Measurements from ENCODE around the gene FBXL15. TPM values are rescaled to one million over a fixed set of nuclear protein-coding genes. Genes with fewer than 3 reads are reported as not detected.
A peak's percentile ranks its signal among the peaks of the same experiment; 100 is the strongest.

FBXL15 gene
- total RNA-seq, 1 donor from 2014 or later: 9.8 TPM

- Mint-ChIP-seq H3K4me1 (ENCODE audit: unreplicated experiment) (peaks cover 18% of the 10 kb centered on the region), H3K27ac (ENCODE audit: unreplicated experiment) (no peak overlapping the region)
- TF ChIP-seq, protein P1, sequence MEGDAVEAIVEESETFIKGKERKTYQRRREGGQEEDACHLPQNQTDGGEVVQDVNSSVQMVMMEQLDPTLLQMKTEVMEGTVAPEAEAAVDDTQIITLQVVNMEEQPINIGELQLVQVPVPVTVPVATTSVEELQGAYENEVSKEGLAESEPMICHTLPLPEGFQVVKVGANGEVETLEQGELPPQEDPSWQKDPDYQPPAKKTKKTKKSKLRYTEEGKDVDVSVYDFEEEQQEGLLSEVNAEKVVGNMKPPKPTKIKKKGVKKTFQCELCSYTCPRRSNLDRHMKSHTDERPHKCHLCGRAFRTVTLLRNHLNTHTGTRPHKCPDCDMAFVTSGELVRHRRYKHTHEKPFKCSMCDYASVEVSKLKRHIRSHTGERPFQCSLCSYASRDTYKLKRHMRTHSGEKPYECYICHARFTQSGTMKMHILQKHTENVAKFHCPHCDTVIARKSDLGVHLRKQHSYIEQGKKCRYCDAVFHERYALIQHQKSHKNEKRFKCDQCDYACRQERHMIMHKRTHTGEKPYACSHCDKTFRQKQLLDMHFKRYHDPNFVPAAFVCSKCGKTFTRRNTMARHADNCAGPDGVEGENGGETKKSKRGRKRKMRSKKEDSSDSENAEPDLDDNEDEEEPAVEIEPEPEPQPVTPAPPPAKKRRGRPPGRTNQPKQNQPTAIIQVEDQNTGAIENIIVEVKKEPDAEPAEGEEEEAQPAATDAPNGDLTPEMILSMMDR (IDR thresholded peaks at IDR 0.05): no peak
Observed at GRCh38 chr10:102425444-102425843, 4.8 kb downstream of the FBXL15 start.

DNA sequence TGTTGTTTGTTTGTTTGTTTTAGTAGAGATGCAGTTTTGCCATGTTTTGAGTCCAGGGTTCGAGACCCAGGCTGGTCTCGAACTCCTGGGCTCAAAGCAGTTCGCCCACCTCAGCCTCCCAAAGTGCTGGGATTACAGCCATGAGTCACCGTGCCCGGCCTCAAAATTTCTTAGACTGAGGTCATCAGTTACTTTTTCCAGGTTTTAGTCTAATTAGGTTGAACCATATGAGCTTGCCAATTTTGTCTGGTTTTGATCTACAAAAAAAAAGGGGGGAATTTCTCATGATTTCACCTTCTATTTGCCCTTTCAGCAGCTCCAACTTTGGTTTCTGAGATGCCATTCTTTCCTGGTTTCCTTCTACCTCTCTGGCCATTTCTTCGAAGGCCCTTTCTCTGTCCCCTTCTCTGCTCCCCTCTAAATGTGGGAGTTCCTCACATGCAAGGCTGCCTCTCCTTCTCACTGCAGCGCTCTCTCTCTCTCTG, 6.2 kb downstream of the FBXL15 start:
- Mint-ChIP-seq H3K36me3 (ENCODE audit: unreplicated experiment) (peaks cover 1% of the 10 kb centered on the region), H3K9me3 (ENCODE audit: unreplicated experiment) (no peaks in the 10 kb centered on the region), H3K4me1 (ENCODE audit: unreplicated experiment) (peaks cover 17% of the 10 kb centered on the region), H3K27me3 (ENCODE audit: unreplicated experiment) (no peaks in the 10 kb centered on the region), H3K4me3 (ENCODE audit: unreplicated experiment) (no peak overlapping the region), H3K27ac (ENCODE audit: unreplicated experiment) (no peak overlapping the region)
- TF ChIP-seq, protein P1 (IDR thresholded peaks at IDR 0.05): no peak
- DNase-seq (ENCODE audit: extremely low spot score, unreplicated experiment): no peak

More at GRCh38 chr10:102425444-102425843, 4.8 kb downstream of the FBXL15 start:
- Mint-ChIP-seq H3K27me3 (ENCODE audit: unreplicated experiment) (no peaks in the 10 kb centered on the region), H3K4me3 (ENCODE audit: unreplicated experiment) (no peak overlapping the region), H3K9me3 (ENCODE audit: unreplicated experiment) (no peaks in the 10 kb centered on the region), H3K36me3 (ENCODE audit: unreplicated experiment) (peaks cover 1% of the 10 kb centered on the region)
- DNase-seq (ENCODE audit: extremely low spot score, unreplicated experiment): no peak

GRCh38 chr10:102429468-102429867, 8.8 kb downstream of the FBXL15 start:
- Mint-ChIP-seq H3K27ac (ENCODE audit: unreplicated experiment) (no peak overlapping the region), H3K4me1 (ENCODE audit: unreplicated experiment) (peaks cover 9% of the 10 kb centered on the region), H3K27me3 (ENCODE audit: unreplicated experiment) (peaks cover 1% of the 10 kb centered on the region), H3K9me3 (ENCODE audit: unreplicated experiment) (no peaks in the 10 kb centered on the region), H3K4me3 (ENCODE audit: unreplicated experiment) (no peak overlapping the region), H3K36me3 (ENCODE audit: unreplicated experiment) (peaks cover 1% of the 10 kb centered on the region)
- no peak for DNase-seq (ENCODE audit: extremely low spot score, unreplicated experiment)
- TF ChIP-seq, protein P1 (IDR thresholded peaks at IDR 0.05): no peak

DNA sequence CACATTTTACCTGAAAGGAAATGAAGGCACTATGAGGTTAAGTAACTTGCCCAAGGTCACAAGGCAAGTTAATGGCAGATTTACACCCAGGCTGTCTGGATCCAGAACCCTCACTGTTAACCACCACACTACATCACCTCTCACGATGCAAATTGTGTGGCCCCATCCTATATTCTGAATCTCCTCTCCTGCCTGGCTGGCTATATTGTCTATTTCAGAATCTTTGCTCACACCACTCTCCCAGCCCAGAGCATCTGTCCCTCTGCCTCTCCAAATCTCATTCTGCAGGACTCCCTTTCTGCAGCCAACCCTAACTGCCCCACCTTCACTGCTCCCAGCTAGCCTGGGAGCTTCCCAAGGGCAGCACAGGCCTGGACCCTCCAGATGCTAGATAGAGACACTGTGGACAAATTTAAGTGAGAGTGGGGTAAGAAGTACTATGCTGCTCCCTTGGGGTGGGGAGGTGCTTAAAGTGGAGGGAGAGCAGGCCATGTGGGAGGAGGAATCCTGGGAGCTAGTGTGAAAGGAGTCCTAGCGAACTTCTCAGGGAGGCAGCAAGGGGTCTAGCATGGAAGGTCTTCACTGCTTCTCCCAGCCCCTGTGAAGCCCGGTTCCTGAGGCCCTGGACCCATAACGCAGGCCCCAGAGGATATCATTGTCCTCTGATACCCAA, 11.0 kb downstream of the FBXL15 start:
- H3K4me3 Mint-ChIP-seq (ENCODE audit: unreplicated experiment): peak overlapping the region; percentile 92
- DNase-seq (ENCODE audit: extremely low spot score, unreplicated experiment): no peak
- TF ChIP-seq, protein P1 (IDR thresholded peaks at IDR 0.05): no peak
- H3K27ac Mint-ChIP-seq (ENCODE audit: unreplicated experiment): peak overlapping the region; percentile 89
- peaks cover 10% of the 10 kb centered on the region for H3K27me3 Mint-ChIP-seq (ENCODE audit: unreplicated experiment)
- no peaks in the 10 kb centered on the region for H3K36me3 Mint-ChIP-seq (ENCODE audit: unreplicated experiment)
- H3K9me3 Mint-ChIP-seq (ENCODE audit: unreplicated experiment): no peaks in the 10 kb centered on the region
- peaks cover 17% of the 10 kb centered on the region for H3K4me1 Mint-ChIP-seq (ENCODE audit: unreplicated experiment)

GRCh38 chr10:102432162-102432950, 11.7 kb downstream of the FBXL15 start, which contains the start of gene CUEDC2:
TSS of gene CUEDC2 (minus strand) at chr10:102432574. CDS start at chr10:102425188, 7,386 bp downstream.
- DNase-seq (ENCODE audit: extremely low spot score, unreplicated experiment): peak; percentile 98

More at GRCh38 chr10:102432162-102432950, 11.7 kb downstream of the FBXL15 start, which contains the start of gene CUEDC2:
- peaks cover 13% of the 10 kb centered on the region for H3K27me3 Mint-ChIP-seq (ENCODE audit: unreplicated experiment)
- H3K9me3 Mint-ChIP-seq (ENCODE audit: unreplicated experiment): no peaks in the 10 kb centered on the region
- TF ChIP-seq, protein P1 (IDR thresholded peaks at IDR 0.05): no peak
- peaks cover 17% of the 10 kb centered on the region for H3K4me1 Mint-ChIP-seq (ENCODE audit: unreplicated experiment)
- no peaks in the 10 kb centered on the region for H3K36me3 Mint-ChIP-seq (ENCODE audit: unreplicated experiment)
- peak within 1 kb of the TSS; percentile 89 for H3K27ac Mint-ChIP-seq (ENCODE audit: unreplicated experiment)
- peak within 1 kb of the TSS; percentile 92 for H3K4me3 Mint-ChIP-seq (ENCODE audit: unreplicated experiment)
